Stimulated activated CD8-positive, alpha-beta memory T cell treated with anti-CD3 and anti-CD28 coated beads, Interleukin-15, amount 100 ng/mL, for 48 hours (primary cell): ENCODE data around the gene SULT6B1.
"Not testable (repeated sequence)": the region's sequence is repeated elsewhere in the genome, so short reads cannot be mapped to it uniquely, and the experiment has no call there.

Experiments used
- DNase-seq, 2 donors: peaks; one replicate each; pipeline ENCODE4 v3.0.0-alpha.2; 2020; ENCODE audit warnings: low read depth in 2 of 2

The SULT6B1 gene

GRCh38 chr2:37188570-37188969 lies at the start of gene SULT6B1:
Gene SULT6B1 (minus strand): TSS chr2:37188670. CDS start chr2:37188640, 30 bp downstream.
- DNase-seq, result no peak

GRCh38 chr2:37232131-37232933 lies 43.9 kb upstream of the SULT6B1 start:
- DNase-seq, result peak in 1 of 2 donors; percentile 1

- peak; percentile 87 to 89 for DNase-seq
These were observed 43.0 kb upstream of the SULT6B1 start, which contains the start of the genes CEBPZ and NDUFAF7 for GRCh38 chr2:37231241-37232130. Gene CEBPZ (minus strand): TSS chr2:37231596. CDS start chr2:37231567, 29 bp downstream. Gene NDUFAF7 (plus strand): TSS chr2:37231658. CDS start chr2:37231706, 48 bp downstream.

DNA sequence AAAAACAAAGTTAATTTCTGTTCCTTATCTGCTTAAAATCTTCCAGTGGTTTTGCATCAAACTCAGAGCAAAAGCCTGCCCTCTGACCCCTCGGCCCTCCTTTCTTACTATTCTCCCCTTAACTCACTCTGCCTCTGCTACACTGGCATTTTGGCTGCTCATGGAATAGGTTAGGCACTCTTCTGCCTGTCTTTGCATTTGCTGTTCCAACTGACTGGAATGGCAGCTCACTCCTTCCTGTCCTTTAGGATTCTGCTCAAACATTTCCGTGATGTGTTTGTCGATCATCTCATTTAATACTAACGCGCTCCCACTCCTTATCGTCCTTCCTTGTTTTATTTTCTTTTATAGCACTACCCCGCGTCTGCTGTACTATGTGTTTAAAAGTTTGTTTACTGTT lies 42.1 kb upstream of the SULT6B1 start:
- no peak for DNase-seq

DNA sequence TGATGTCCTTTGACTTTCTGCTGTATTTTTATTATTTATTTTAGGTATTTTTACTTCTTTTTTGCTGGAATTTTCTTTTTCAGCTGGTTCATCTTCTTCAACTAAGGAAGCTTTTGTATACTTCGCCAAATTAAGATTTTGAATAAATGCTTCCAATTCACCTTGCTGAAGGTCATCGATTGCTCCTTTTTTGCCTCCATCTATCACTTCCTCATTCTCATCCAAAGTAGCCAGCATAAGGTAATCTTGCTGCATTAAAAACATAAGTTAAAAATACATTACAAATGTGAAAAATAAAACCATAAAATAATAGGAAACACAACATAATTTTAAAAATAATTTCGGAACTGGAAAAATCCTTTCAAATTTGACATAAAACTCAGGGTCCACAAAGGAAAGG lies 40.3 kb upstream of the SULT6B1 start:
- DNase-seq, result no peak

- DNase-seq, result no peak
These were observed 38.4 kb upstream of the SULT6B1 start for GRCh38 chr2:37226863-37227262.

DNA sequence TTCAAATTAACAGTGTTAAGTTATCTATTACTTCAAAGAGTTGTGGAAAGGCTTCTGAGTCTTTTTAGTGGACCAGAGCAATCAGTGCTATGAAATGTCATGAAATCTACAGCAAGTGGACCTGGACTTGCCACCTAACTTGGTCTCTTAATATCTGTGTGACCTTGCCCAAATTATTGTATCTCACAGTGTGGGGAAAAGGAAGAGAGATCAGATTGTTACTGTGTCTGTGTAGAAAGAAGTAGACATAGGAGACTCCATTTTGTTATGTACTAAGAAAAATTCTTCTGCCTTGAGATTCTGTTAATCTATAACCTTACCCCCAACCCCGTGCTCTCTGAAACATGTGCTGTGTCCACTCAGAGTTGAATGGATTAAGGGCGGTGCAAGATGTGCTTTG lies 36.7 kb upstream of the SULT6B1 start:
- not testable (repeated sequence) for DNase-seq

- DNase-seq, result no peak
These were observed 35.6 kb upstream of the SULT6B1 start for GRCh38 chr2:37224063-37224462.

- DNase-seq, result no peak
These were observed 34.7 kb upstream of the SULT6B1 start for GRCh38 chr2:37223131-37223530.

DNA sequence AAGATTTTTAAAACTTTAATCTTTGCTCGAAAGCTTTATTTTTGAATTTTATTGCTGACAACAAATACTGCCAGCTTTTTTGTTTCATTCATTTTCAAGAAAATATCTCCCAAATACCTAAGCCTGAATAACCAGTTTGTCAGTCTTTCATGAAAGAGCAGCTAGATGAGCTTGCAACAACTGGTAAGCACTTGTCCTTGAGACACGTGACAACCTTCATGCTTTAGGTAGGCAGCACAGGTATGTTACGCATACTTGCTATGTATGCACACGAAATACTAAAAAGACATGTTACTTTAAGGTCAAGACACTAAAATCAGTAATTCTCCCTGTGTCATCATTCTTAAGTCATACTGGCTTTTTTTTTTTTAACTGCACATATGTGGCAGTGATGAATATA lies 30.6 kb upstream of the SULT6B1 start:
- DNase-seq, result no peak

DNA sequence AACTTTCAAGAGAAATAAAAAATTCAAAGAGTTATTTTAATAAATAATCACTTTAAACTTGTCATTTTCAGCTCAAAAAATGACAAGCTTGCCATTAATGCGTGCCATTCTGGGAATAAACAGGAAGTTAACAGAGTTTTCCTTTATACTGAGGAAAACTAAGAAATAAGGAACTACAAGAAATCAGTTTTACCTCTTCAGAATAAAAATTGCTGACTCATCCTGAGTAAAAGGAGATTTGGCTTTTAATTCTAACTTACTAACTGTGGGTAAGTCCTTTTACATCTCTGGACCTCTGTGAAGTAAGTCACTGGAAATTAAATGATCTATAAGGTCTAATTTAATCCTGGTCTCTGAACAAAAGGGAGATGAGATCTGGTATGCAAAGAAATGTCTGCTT lies 26.8 kb upstream of the SULT6B1 start:
- DNase-seq, result no peak

GRCh38 chr2:37211939-37212338 lies 23.5 kb upstream of the SULT6B1 start:
- DNase-seq, result no peak

DNA sequence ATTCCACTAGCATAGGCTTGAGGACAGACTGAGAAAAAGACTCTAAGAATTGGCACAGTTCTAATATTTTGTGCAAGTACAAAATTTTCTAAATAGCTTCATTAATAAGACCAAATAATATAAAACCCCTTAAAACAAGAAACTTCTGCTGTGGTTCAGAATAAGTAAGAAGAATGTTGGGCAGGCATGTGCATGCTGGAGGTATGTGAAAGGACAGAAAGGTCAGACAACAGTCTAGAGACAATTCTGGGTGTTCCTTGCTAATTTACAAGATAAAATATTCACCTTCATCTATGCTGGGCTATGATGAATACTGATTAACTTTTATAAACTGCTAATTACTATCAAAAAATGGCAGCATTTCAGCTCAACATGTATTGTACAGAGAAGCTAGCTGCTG lies 22.7 kb upstream of the SULT6B1 start:
- no peak for DNase-seq

GRCh38 chr2:37206760-37207159 lies 18.3 kb upstream of the SULT6B1 start:
- DNase-seq, result not testable (repeated sequence)

DNA sequence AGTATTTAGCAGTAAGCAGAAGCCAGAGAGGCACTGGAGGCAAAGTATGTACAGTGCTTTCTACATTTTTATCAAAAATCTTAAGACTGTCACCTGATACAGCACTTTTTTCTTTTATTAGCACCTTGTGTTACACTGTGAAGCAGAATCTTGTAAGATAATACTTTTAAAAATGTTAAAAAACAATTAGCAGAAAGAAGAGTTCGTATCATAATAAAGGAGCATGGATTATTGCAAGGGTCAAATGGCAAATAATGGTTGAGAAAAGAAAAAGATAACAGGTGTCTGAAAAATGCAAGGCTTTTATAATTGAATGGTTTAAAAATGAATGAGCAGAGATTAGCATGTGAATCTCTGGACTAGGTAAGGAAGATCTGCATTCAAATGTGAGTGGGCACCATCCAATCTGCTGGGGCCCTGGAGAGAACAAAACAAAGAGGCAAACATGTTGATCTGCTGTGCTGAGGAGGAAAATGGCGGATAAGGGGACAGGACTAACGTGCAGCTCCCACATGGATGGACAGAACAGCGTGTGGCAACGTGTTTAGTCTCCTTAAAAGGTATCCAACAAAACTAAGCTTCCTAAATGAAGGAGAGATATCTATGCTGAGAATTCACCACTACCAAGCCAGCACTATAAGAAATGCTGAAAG lies 17.3 kb upstream of the SULT6B1 start:
- DNase-seq, result no peak

DNA sequence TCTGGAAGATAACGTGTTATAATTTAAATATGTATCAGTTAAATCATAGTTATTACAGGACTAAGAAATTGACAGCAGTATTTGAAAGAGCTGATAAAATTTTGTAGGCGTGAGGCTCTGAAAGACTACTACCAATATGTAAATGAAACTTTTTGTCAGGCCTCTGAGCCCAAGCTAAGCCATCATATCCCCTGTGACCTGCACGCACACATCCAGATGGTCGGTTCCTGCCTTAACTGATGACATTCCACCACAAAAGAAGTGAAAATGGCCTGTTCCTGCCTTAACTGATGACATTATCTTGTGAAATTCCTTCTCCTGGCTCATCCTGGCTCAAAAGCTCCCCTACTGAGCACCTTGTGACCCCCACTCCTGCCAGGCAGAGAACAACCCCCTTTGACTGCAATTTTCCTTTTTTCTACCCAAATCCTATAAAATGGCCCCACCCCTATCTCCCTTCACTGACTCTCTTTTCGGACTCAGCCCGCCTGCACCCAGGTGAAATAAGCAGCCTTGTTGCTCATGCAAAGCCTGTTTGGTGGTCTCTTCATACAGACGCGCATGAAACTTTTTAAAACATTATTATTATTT lies 16.7 kb upstream of the SULT6B1 start:
- not testable (repeated sequence) for DNase-seq

DNA sequence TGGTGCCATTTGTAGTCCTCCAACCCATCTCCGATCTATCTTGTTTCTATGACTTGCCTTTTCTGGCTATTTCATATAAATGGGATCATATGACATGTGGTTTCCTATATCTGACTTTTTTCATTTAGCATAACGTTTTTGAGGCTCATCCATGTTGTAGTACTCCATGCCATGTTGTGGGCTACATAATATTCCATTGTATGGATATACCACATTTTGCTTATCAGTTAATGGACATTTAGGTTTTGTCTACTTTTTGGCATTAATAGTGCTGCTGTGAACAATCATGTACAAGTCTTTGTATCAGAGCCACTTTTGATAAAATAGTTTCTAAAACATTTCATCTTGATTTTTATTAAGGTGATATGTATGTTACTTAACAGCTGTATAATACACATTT lies 15.2 kb upstream of the SULT6B1 start:
- no peak for DNase-seq

- DNase-seq, result peak; percentile 47 to 52
These were observed 13.3 kb upstream of the SULT6B1 start for GRCh38 chr2:37201766-37202165.

GRCh38 chr2:37201208-37201607 lies 12.7 kb upstream of the SULT6B1 start:
- no peak for DNase-seq

- no peak for DNase-seq
These were observed 10.2 kb upstream of the SULT6B1 start for GRCh38 chr2:37198681-37199065.

DNA sequence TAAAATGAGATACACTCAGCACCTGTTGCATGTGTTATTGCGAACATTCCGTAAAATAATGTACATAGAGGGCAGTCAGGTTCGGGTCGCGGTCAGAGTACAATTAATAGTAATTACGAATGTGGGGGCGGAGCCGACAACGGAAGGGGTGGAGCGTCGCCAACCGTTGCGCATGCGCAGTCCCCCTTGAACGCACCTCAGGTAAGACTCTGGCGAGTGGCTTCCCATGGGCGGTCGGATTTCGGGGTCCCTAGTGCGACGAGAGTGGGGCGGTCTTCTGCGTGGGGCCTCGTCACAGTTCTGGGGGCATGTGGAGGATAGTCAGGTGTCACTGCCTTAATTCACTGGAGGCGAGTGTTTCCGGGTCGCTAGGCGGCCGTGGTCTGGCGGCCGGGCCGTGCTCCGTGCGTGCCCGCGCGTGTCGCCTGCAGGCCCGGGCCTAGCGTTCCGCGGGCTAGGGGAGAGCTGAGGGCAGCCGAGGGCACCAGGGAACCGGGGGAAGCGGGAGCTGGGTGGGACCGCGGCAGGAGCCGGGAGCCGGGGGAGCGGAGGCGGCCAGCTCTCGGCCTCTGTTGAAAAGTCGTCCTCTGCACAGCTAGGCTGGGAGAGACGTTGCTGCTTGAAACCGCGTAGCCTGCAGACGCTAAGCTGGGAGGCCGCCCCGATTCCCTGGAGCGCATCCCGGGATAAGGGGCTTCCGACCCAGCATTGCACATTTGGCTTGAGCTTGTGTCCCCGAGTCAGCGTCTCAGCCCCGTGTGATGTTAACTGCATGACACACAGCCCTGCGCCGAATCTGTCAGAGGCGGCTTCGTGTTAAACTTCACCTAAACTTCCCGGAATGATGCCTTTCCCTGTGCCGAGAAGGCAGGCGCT lies 8.1 kb upstream of the SULT6B1 start, which contains the start of gene CEBPZOS:
Gene CEBPZOS (plus strand): TSS at position 177 of the 876 bp plus-strand sequence. CDS start 3,209 bp downstream, outside the sequence.
- peak; percentile 76 to 77 for DNase-seq
